ENCODE measurements around the gene SLC6A7.

GRCh38 chr5:150167512-150167850 lies 22.4 kb upstream of the SLC6A7 start:
- TF ChIP-seq EZH2phosphoT487 (IDR thresholded peaks at IDR 0.05; ENCODE audit: borderline replicate concordance) (no peak), CTCF (conservative IDR thresholded peaks at IDR 0.05; ENCODE audit: low read length) (no peak)

All from Loucy (cell line).